CD4-positive, alpha-beta T cell treated with Interleukin-6 for 4 hours (primary cell): Measurements from ENCODE around the gene AP3D1.
"Not testable (repeated sequence)": the region's sequence is repeated elsewhere in the genome, so short reads cannot be mapped to it uniquely, and the experiment has no call there.

Source experiments
- DNase-seq: peaks from one replicate; pipeline ENCODE4 v3.0.0-alpha.2; 2020; ENCODE audit warnings: mixed read lengths

Gene AP3D1

GRCh38 chr19:2108251-2109016, 42.9 kb downstream of the AP3D1 start:
- no peak for DNase-seq

DNA sequence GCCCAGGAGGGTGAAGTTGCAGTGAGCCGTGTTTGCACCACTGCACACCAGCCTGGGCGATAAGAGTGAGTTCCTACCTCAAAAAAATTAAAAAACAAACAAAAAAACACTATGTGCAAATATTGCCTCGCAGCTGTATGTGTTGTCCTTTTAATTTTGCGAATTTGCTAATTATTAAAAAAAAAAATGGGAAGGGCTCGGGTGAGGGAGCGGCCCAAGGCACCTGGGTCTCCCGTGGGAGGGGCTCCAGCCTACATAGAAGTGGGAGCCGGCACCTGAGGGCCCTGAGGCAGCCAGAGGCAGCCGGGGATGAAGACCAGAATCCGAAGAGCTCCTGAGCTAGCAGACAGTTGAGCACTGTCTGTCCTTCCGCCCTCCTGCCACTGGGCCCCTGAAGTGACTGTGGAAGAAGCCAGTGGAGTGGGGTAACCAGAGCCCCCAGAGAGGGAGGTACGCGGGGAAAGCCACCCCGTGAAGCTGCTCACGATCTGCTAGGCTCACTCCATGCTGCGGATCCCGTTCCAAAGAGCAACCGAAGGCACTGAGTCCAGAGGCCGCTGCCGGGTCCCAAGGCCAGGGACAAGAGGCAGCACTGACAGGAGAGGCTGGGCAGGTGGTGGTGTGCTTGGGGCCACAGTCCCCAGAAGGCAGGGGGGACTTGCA, 48.2 kb downstream of the AP3D1 start:
- no peak for DNase-seq

- no peak for DNase-seq
These were observed 49.7 kb downstream of the AP3D1 start for GRCh38 chr19:2101417-2102335.

DNA sequence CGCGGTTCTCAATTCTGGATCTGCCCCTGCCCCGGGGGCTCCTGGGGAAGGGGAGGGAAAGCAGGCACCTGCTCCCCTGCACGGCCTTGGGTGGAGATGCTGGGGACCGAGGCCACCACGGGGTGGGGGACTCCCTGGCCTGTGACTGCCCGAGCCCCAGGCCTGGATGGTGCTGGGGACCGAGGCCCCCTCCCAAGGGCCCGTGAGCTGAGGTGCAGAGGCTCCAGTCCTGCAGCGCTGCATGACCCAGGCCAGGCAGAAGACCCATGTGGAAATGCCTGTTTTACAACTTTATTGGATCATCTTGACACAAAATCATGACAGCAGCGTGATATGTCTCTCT, 50.7 kb downstream of the AP3D1 start:
- DNase-seq: no peak

GRCh38 chr19:2099937-2100718, 51.2 kb downstream of the AP3D1 start:
- DNase-seq: no peak

- DNase-seq: no peak
These were observed 52.3 kb downstream of the AP3D1 start for GRCh38 chr19:2099054-2099501.

DNA sequence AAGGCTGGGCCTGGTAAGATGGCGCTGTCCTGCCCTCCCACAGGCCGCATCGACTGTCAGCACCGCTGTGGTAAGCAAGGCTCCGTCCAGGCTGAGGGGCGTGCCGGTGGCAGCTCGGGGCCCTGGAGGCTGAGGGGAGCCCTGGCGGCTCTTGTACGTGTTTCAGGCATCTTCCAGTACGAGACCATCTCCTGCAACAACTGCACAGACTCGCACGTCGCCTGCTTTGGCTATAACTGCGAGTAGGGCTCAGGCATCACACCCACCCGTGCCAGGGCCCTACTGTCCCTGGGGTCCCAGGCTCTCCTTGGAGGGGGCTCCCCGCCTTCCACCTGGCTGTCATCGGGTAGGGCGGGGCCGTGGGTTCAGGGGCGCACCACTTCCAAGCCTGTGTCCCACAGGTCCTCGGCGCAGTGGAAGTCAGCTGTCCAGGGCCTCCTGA, 53.5 kb downstream of the AP3D1 start:
- DNase-seq: no peak

DNA sequence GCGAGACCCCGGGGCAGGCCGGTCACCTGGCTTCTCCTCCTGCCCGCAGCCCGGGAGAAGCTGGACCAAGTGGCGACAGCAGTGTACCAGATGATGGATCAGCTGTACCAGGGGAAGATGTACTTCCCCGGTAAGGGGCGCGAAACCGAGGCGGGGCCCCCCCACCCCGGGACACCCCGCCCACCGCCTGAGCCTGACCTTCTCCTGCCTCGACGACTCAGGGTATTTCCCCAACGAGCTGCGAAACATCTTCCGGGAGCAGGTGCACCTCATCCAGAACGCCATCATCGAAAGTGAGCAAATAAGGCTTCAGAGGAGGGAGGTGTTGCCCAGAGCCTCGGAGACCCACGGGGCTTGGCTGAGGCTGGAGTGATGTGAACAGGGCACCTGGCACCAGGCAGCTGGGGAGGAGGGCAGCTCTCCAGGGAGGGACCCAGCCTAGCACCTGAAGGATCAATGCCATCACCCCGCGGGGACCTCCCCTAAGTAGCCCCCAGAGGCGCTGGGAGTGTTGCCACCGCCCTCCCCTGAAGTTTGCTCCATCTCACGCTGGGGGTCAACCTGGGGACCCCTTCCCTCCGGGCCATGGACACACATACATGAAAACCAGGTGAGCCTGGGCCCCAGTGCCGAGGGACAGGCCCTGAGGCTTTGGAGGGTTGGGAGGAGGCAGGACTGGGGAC, 54.0 kb downstream of the AP3D1 start:
- DNase-seq: peak; percentile 46

- DNase-seq: peak; percentile 100
These were observed 54.7 kb downstream of the AP3D1 start, which contains the start of gene IZUMO4 for GRCh38 chr19:2096480-2097202. Gene IZUMO4, plus strand, starts transcription at chr19:2096915. Its CDS starts 31 bp downstream, at chr19:2096946.

DNA sequence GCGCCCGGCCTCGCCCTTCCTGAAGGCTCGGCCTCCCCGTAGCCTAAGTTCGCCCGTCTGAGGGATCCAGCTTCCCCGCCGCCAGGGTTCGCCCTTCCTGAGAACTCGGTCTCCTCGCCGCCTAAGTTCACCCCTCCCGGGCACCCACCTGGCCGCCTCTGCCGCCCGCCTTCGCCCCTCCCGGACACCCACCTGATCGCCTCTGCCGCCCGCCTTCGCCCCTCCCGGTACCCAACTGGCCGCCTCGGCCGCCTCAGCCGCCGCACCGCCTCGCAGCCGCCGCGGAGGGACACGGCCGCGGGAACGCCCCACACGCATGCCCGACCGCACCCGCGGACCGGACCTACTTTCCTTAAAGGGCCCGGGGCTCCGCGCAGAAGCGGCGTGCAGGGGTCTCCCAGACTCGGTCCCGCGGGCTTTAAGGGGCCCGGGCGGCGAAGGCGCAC, 55.3 kb downstream of the AP3D1 start, which contains the start of gene MOB3A:
MOB3A (minus strand) TSS at position 293 of the 446 bp plus-strand sequence. CDS start 17,766 bp downstream, outside the sequence.
- DNase-seq: peak; percentile 88

GRCh38 chr19:2091926-2092525, 59.3 kb downstream of the AP3D1 start:
- DNase-seq: not testable (repeated sequence)

- DNase-seq: no peak
These were observed 61.7 kb downstream of the AP3D1 start for GRCh38 chr19:2089727-2090053.

DNA sequence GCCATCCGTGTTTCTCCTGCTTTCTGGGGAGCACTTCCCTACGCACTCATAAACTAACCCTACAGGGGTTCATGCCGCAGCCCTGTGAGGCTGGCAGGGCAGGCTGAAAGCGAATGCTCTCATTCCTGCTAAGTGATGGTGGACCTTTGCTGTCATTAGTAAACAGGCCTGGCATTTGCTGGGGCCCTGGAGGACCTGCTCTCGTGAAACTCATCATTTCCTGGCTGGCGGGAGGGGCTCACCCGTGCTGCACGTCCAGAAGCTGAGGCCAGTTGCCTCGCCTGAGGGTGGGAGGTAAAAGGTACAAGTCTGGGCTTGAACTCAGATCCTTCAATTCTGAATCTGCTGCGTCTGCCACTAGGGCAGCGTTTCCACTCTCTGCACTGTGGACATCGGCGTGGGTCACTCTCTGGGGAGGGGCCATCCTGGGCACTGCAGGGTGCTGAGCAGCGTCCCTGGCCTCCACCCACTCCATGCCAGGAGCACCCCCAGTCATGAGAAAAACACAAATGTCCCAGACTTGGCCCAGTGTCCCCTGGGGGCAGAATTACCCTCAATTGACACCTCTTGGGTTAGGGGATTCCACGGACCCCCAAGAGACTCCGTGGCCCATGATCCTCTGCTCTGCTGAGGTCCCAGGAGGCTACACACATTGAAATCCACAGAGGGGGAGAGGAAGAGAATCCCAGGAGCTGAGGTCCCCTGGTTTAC, 62.2 kb downstream of the AP3D1 start:
- DNase-seq: no peak

- no peak for DNase-seq
These were observed 63.7 kb downstream of the AP3D1 start for GRCh38 chr19:2087621-2088100.

- DNase-seq: peak; percentile 50
These were observed 64.4 kb downstream of the AP3D1 start for GRCh38 chr19:2086695-2087620.

DNA sequence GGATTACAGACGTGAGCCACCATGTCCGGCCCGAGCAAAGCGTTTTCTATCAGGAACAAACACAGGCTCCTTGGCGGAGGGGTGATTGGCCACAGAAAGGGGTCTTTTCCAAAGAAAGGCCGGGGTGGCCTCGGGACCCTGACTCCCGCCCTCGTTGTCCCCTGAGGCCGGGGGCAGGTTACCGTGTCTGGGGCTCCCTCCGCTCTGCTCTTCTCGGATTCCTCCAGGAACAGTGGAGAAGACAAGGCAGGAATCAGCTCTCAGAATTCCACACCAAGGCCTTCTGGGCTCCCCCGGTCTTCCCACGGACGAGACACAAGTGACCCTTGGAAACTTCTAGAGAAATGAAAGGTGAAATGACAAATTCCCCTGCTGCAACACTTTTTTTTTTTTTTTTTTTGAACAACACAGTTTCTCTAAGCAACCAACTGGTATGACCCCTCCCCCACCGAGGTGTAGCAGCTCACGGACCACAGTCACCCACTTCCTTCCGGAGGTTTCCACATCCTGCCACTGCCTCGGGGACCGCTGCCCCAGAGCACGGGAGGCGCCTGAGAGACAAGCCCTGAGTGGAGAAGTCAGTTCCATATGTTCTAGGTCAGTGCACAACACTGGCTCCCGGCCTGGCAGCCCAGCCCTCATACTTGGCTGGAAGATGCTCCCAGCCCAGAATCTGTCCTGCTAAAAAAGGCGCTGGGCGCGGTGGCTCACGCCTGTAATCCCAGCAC, 66.2 kb downstream of the AP3D1 start:
- DNase-seq: peak; percentile 97

- DNase-seq: peak; percentile 84
These were observed 68.1 kb downstream of the AP3D1 start for GRCh38 chr19:2083174-2083854.
